Measurements from ENCODE around the gene LRRN3.

GRCh38 chr7:111105269-111105668, 14.3 kb downstream of the LRRN3 start:
- TF ChIP-seq, protein P1, sequence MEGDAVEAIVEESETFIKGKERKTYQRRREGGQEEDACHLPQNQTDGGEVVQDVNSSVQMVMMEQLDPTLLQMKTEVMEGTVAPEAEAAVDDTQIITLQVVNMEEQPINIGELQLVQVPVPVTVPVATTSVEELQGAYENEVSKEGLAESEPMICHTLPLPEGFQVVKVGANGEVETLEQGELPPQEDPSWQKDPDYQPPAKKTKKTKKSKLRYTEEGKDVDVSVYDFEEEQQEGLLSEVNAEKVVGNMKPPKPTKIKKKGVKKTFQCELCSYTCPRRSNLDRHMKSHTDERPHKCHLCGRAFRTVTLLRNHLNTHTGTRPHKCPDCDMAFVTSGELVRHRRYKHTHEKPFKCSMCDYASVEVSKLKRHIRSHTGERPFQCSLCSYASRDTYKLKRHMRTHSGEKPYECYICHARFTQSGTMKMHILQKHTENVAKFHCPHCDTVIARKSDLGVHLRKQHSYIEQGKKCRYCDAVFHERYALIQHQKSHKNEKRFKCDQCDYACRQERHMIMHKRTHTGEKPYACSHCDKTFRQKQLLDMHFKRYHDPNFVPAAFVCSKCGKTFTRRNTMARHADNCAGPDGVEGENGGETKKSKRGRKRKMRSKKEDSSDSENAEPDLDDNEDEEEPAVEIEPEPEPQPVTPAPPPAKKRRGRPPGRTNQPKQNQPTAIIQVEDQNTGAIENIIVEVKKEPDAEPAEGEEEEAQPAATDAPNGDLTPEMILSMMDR (IDR thresholded peaks at IDR 0.05) = no peak
- TF ChIP-seq POLR2A (IDR thresholded peaks at IDR 0.05) = no peak
